AG20443 (cell line): ENCODE results near the gene SLIT3.
A peak's percentile ranks its signal among the peaks of the same experiment; 100 is the strongest.
"Not testable (repeated sequence)": the region's sequence is repeated elsewhere in the genome, so short reads cannot be mapped to it uniquely, and the experiment has no call there.

Source experiments
- DNase-seq: peaks from one replicate; pipeline ENCODE4 v3.0.0; 2012; ENCODE audit warnings: low spot score, mixed read lengths

Gene SLIT3

GRCh38 chr5:168765551-168766425 is 535.2 kb downstream of the SLIT3 start:
- peak; percentile 72 for DNase-seq

- DNase-seq = no peak
Observed at GRCh38 chr5:168765086-168765550, 535.8 kb downstream of the SLIT3 start.

- no peak for DNase-seq
Observed at GRCh38 chr5:168756453-168757391, 544.2 kb downstream of the SLIT3 start.

GRCh38 chr5:168755548-168756093 is 545.3 kb downstream of the SLIT3 start:
- DNase-seq = no peak

GRCh38 chr5:168753691-168754254 is 547.2 kb downstream of the SLIT3 start:
- DNase-seq = no peak

- no peak for DNase-seq
Observed at GRCh38 chr5:168752416-168753190, 548.3 kb downstream of the SLIT3 start.

GRCh38 chr5:168752012-168752411 is 548.9 kb downstream of the SLIT3 start:
- no peak for DNase-seq

- no peak for DNase-seq
Observed at GRCh38 chr5:168750926-168751325, 550.0 kb downstream of the SLIT3 start.

GRCh38 chr5:168749391-168750100 is 551.4 kb downstream of the SLIT3 start:
- no peak for DNase-seq

- DNase-seq = peak; percentile 57
Observed at GRCh38 chr5:168747987-168748777, 552.8 kb downstream of the SLIT3 start.

GRCh38 chr5:168746893-168747640 is 553.9 kb downstream of the SLIT3 start:
- DNase-seq = no peak

- DNase-seq = not testable (repeated sequence)
Observed at GRCh38 chr5:168746126-168746892, 554.6 kb downstream of the SLIT3 start.

GRCh38 chr5:168743617-168744016 is 557.3 kb downstream of the SLIT3 start:
- no peak for DNase-seq

- DNase-seq = not testable (repeated sequence)
Observed at GRCh38 chr5:168742311-168742710, 558.6 kb downstream of the SLIT3 start.

- DNase-seq = peak; percentile 15
Observed at GRCh38 chr5:168740811-168741213, 560.1 kb downstream of the SLIT3 start.

GRCh38 chr5:168740092-168740800 is 560.7 kb downstream of the SLIT3 start:
- peak; percentile 9 for DNase-seq

- no peak for DNase-seq
Observed at GRCh38 chr5:168737066-168737465, 563.9 kb downstream of the SLIT3 start.
